ENCODE measurements around the gene EGFR. TPM values are rescaled to one million over a fixed set of nuclear protein-coding genes. Genes with fewer than 3 reads are reported as not detected.

The EGFR gene
- total and polyA plus RNA-seq, 9 donors, result 13.0 to 54.6 (median 41.7) TPM

DNA sequence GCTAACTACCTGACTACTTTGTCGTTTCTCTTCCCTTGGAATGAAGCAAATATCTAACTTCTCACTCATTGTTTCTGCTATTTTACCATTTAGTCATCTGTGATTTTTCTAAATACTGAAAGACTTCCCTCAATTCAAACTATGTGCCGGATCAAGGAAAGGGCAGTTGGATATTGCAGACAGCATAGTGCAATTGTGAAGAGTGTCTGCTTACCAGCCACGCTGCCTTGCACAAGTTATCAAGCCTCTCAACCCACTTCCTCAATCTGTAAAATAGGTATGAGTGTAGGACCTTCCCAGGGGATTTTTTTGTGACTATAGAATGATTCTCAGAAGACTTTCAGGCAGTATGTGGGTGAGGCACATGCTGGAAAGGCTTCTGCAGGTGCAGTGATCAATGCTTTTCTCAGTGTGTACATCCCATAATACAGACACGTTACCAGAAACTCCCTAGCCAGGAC is 54.3 kb downstream of the EGFR start:
- H3K4me1 ChIP-seq (ENCODE audit: insufficient read depth), result peaks cover 26% of the 10 kb centered on the region
- H3K36me3 ChIP-seq, result no peaks in the 10 kb centered on the region
- no peaks in the 10 kb centered on the region for H3K27me3 ChIP-seq
- intact Hi-C loops (cut with DNase I), result loop anchor here in 2 of 4 donors (10.0 kb wide), 1 partner anchor 48 kb away; no protein-coding TSS in a partner anchor
- DNase-seq, result no peak
- H3K27ac ChIP-seq, result peak overlapping the region in 1 of 2 donors; percentile 69
- 37 to 54% (median 52%) methylated on average over 4 of the region's 4 CpGs for WGBS, 3 donors
- no peak overlapping the region for H3K4me3 ChIP-seq
- no peaks in the 10 kb centered on the region for H3K9me3 ChIP-seq
- TF ChIP-seq EP300 (IDR thresholded peaks at IDR 0.05), result no peak
- TF ChIP-seq POLR2A (IDR thresholded peaks at IDR 0.05), result no peak
- TF ChIP-seq, protein P1, sequence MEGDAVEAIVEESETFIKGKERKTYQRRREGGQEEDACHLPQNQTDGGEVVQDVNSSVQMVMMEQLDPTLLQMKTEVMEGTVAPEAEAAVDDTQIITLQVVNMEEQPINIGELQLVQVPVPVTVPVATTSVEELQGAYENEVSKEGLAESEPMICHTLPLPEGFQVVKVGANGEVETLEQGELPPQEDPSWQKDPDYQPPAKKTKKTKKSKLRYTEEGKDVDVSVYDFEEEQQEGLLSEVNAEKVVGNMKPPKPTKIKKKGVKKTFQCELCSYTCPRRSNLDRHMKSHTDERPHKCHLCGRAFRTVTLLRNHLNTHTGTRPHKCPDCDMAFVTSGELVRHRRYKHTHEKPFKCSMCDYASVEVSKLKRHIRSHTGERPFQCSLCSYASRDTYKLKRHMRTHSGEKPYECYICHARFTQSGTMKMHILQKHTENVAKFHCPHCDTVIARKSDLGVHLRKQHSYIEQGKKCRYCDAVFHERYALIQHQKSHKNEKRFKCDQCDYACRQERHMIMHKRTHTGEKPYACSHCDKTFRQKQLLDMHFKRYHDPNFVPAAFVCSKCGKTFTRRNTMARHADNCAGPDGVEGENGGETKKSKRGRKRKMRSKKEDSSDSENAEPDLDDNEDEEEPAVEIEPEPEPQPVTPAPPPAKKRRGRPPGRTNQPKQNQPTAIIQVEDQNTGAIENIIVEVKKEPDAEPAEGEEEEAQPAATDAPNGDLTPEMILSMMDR (IDR thresholded peaks at IDR 0.05), result no peak

DNA sequence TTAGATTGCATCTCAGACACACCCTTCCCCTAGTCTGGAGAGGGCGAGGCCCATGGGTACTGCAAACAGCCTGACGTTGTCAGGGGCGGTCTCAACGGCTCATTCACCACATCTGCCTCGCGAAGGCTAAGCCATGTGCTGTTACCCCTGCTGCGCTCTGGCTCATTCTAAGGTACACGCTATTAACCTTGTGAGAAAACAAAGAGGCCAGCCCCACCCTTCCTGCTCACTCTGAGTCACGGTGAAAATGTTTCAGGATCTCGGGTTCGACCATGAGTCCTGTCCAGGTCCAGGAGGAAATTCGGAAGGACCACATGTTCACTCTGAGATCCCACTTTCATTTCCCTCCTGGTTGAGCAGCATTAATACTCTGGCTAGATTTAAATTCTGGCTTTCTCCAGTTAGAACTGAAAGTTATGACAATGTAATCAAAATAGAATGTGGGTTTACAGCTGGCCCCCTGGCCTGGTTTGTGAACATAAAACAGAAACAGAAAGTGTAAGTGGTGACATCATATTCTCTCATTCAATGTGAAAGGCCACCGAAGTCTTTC is 55.2 kb downstream of the EGFR start:
- Histone ChIP-seq H3K9me3 (no peaks in the 10 kb centered on the region), H3K27me3 (no peaks in the 10 kb centered on the region), H3K27ac (peak overlapping the region; percentile 2 to 69), H3K36me3 (no peaks in the 10 kb centered on the region), H3K4me3 (no peak overlapping the region), H3K4me1 (ENCODE audit: insufficient read depth) (peaks cover 27% of the 10 kb centered on the region)
- 38 to 39% (median 38%) methylated on average over 13 of the region's 13 CpGs for WGBS, 3 donors
- DNase-seq, result peak in 1 of 5 donors; percentile 38
- TF ChIP-seq POLR2A (IDR thresholded peaks at IDR 0.05) (no peak), EP300 (IDR thresholded peaks at IDR 0.05) (no peak)
- TF ChIP-seq, protein P1 (IDR thresholded peaks at IDR 0.05), result no peak
- intact Hi-C loops (cut with DNase I), result loop anchor here in 2 of 4 donors (10.0 kb wide), 1 partner anchor 49 kb away; no protein-coding TSS in a partner anchor

DNA sequence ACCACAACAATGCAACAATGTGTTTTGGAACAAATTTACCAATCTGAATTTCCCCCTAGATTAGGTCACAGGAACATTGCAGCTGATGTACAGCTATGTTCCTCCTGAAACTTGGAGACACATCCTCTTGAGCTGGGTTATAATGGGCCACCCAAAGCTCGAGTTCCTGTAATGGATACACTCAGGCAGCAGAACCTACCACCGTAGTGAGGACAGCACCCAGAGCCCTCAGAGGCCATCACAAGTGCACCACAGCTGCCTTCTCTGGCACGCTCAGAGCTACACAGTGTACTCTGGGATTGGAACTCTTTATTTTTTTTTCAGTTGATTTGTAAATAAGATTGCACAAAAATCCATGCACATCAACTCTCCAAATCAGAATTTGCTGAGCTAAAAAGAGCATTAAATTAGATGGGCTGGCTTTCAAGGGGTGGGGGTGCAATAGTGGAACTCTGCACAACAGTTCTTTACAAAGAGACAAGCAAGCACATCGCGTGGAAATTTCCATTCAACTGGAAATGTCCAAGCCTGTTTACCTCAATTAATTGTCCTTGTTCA is 56.7 kb downstream of the EGFR start:
- no peak for DNase-seq
- WGBS, 3 donors, result 83 to 91% (median 84%) methylated on average over 5 of the region's 5 CpGs
- intact Hi-C loops (cut with DNase I), result loop anchor here in 2 of 4 donors (10.0 kb wide), 1 partner anchor 51 kb away; no protein-coding TSS in a partner anchor
- no peak overlapping the region for H3K4me3 ChIP-seq
- TF ChIP-seq POLR2A (IDR thresholded peaks at IDR 0.05), result no peak
- TF ChIP-seq, protein P1 (IDR thresholded peaks at IDR 0.05), result no peak
- TF ChIP-seq EP300 (IDR thresholded peaks at IDR 0.05), result no peak
- H3K36me3 ChIP-seq, result no peaks in the 10 kb centered on the region
- H3K27ac ChIP-seq, result no peak overlapping the region
- no peaks in the 10 kb centered on the region for H3K27me3 ChIP-seq
- peaks cover 26% of the 10 kb centered on the region for H3K4me1 ChIP-seq (ENCODE audit: insufficient read depth)
- no peaks in the 10 kb centered on the region for H3K9me3 ChIP-seq

DNA sequence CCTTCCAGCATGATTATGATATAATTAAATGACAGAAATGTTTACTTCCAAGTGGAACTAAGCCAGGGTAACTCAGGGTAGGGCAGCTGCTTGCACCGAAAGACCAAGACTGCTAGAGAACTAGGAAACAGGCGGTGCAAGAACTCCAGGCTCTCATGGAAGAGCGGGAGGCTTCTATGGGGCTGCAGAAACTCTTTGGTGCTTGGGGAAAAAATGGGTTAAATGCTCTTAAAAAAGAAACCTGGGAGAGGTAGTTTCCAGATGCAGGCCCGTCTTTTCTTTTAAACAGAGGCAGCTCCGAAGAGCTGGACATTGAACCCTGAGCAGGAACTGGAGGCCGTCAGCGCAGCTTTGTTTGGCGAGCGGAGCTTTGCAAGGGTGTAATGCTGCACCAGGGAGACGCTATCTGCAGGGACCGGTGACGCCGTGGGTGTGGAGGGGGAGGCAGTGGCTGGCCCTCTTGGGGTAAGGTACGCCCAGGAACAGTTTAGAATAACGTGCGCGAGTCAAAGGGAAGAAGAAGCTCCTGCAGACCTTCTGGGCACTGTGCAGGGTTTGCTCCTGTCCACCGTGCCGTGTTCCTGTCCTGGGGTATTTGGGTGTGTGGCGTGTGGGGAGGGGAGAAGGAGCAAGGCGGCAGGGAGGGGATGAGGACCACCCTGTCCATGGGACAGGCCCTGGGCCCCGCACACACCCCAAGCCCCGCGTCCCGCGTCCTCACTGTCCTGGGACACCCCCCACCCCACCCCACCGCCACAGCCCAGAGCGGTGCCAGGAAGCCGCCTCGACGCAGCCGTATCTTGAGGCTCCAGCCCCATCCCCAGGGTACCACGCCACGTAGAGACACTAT is 59.0 kb downstream of the EGFR start:
- intact Hi-C loops (cut with DNase I), result loop anchor here in 2 of 4 donors (10.0 kb wide), 1 partner anchor 53 kb away; no protein-coding TSS in a partner anchor
- Histone ChIP-seq H3K4me1 (ENCODE audit: insufficient read depth) (peaks cover 18% of the 10 kb centered on the region), H3K4me3 (no peak overlapping the region), H3K27ac (no peak overlapping the region), H3K27me3 (no peaks in the 10 kb centered on the region), H3K9me3 (no peaks in the 10 kb centered on the region), H3K36me3 (no peaks in the 10 kb centered on the region)
- WGBS, 3 donors, result 94 to 95% (median 94%) methylated on average over 33 to 34 of the region's 34 CpGs
- TF ChIP-seq EP300 (IDR thresholded peaks at IDR 0.05) (no peak), POLR2A (IDR thresholded peaks at IDR 0.05) (no peak)
- TF ChIP-seq, protein P1 (IDR thresholded peaks at IDR 0.05), result no peak
- peak in 1 of 5 donors; percentile 18 for DNase-seq
